ENCODE measurements around the gene APOC3.
"Not testable (repeated sequence)": the region's sequence is repeated elsewhere in the genome, so short reads cannot be mapped to it uniquely, and the experiment has no call there.

Gene APOC3

GRCh38 chr11:116833816-116834534 is 4.3 kb downstream of the APOC3 start:
- Histone ChIP-seq H3K27me3 (ENCODE audit: insufficient read depth, low read depth, severe bottlenecking) (no peaks in the 10 kb centered on the region), H3K36me3 (no peaks in the 10 kb centered on the region), H3K9me3 (ENCODE audit: severe bottlenecking) (no peaks in the 10 kb centered on the region), H3K27ac (no peak overlapping the region), H3K4me3 (ENCODE audit: low read depth, low read length) (no peak overlapping the region)
- TF ChIP-seq, protein P1, sequence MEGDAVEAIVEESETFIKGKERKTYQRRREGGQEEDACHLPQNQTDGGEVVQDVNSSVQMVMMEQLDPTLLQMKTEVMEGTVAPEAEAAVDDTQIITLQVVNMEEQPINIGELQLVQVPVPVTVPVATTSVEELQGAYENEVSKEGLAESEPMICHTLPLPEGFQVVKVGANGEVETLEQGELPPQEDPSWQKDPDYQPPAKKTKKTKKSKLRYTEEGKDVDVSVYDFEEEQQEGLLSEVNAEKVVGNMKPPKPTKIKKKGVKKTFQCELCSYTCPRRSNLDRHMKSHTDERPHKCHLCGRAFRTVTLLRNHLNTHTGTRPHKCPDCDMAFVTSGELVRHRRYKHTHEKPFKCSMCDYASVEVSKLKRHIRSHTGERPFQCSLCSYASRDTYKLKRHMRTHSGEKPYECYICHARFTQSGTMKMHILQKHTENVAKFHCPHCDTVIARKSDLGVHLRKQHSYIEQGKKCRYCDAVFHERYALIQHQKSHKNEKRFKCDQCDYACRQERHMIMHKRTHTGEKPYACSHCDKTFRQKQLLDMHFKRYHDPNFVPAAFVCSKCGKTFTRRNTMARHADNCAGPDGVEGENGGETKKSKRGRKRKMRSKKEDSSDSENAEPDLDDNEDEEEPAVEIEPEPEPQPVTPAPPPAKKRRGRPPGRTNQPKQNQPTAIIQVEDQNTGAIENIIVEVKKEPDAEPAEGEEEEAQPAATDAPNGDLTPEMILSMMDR (IDR thresholded peaks at IDR 0.05; ENCODE audit: low read depth, low read length) = no peak
- DNase-seq = no peak

DNA sequence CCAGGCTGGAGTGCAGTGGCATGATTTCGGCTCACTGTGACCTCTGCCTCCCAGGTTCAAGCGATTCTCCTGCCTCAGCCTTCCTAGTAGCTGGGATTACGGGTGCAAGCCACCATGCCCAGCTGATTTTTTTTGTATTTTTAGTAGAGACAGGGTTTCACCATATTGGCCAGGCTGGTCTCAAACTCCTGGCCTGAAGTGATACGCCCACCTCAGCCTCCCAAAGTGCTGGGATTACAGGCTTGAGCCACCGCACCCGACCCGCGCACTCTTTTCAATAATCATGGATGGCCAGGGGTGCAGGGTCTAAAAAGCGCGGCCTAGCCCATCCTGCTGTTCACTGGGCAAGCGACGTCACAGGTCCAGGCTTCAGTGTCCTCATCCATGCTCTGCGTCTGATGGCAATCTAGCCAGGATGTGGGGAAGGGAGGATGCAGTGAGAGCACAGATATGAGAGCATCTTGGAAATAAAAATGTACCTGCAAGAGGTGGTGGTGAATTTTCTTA is 4.9 kb downstream of the APOC3 start:
- not testable (repeated sequence) for H3K9me3 ChIP-seq (ENCODE audit: severe bottlenecking); DNase-seq; H3K27me3 ChIP-seq (ENCODE audit: insufficient read depth, low read depth, severe bottlenecking); H3K4me3 ChIP-seq (ENCODE audit: low read depth, low read length); H3K27ac ChIP-seq; H3K36me3 ChIP-seq

DNA sequence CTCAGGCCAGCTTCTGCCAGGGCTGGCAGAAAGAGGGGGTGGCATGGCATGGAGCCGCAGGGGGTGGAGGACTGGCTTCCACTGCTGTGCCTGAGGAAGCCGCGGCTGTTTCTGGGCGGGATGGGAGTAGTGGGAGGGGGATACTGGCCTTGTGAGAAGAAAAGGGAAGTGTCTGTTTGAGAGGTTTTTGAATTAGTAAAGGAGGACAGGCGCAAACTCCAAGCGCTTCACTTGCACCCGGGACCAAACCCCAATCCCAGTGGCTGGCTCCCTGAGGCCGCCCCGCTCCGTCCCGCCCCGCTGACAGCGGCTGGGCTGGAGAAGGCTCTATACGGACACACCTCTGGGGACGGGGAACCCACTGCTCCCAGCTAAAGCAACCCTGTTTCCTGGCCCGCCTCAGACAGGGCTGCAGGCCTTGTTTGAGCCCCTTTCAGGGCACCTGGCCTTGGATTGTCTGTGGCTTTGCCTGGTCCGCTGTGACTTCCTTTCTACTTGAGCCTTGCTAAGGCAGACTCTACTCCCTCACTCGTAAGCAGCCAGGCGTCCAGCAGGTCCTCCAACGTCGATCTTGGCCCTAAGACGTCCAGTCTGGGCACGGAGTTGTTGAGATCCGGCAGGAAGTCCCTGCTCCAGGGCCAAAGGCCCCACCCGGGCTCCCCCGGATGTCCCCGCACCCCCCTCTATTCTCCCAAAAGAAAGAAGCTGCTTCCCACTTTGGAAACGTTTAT is 5.5 kb downstream of the APOC3 start:
- H3K27me3 ChIP-seq (ENCODE audit: insufficient read depth, low read depth, severe bottlenecking) = no peaks in the 10 kb centered on the region
- no peak for DNase-seq
- peak overlapping the region; percentile 76 for H3K27ac ChIP-seq
- TF ChIP-seq, protein P1 (IDR thresholded peaks at IDR 0.05; ENCODE audit: low read depth, low read length) = no peak
- H3K36me3 ChIP-seq = no peaks in the 10 kb centered on the region
- no peaks in the 10 kb centered on the region for H3K9me3 ChIP-seq (ENCODE audit: severe bottlenecking)
- H3K4me3 ChIP-seq (ENCODE audit: low read depth, low read length) = peak overlapping the region; percentile 52

DNA sequence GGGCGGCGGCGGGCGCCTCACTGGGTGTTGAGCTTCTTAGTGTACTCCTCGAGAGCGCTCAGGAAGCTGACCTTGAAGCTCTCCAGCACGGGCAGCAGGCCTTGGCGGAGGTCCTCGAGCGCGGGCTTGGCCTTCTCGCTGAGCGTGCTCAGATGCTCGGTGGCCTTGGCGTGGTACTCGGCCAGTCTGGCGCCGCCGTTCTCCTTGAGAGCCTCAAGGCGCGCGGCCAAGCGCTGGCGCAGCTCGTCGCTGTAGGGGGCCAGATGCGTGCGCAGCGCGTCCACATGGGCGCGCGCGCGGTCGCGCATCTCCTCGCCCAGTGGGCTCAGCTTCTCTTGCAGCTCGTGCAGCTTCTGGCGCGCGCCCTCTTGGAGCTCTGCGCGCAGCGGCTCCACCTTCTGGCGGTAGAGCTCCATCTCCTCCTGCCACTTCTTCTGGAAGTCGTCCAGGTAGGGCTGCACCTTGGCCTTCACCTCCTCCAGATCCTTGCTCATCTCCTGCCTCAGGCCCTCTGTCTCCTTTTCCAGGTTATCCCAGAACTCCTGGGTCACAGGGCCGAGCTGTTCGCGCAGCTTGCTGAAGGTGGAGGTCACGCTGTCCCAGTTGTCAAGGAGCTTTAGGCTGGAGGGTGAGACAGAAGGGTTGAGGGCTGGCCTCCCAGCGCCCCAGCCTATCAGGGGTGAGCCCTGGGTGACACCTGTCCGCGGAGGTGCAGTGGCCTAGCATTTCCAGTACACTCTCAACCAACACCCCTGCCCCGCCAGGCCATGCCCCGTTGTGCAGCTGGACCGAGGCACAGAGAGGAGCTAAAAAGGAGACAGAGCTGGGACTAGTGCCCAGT is 6.3 kb downstream of the APOC3 start:
- Histone ChIP-seq H3K9me3 (ENCODE audit: severe bottlenecking) (no peaks in the 10 kb centered on the region), H3K4me3 (ENCODE audit: low read depth, low read length) (peak overlapping the region; percentile 52), H3K27ac (peak overlapping the region; percentile 76), H3K36me3 (no peaks in the 10 kb centered on the region), H3K27me3 (ENCODE audit: insufficient read depth, low read depth, severe bottlenecking) (no peaks in the 10 kb centered on the region)
- TF ChIP-seq, protein P1 (IDR thresholded peaks at IDR 0.05; ENCODE audit: low read depth, low read length) = peak; percentile 91
- peak; percentile 93 for DNase-seq

DNA sequence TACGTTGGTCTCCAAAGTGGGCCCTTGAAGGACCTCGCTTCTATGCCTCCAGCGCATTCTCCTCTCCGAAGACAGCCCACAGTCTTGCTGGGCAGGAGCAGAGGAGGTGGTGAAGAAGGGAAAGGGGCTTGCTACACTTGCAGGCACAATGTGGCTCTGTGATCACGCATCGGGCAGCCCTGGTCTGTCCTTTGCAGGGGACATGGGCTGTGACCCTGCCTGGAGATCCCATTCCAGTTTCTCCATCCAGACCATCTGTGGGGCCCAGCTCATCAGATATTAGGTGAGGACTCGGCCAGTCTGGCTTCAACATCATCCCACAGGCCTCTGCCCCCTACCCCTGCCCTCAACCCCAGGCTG is 6.9 kb downstream of the APOC3 start:
- H3K4me3 ChIP-seq (ENCODE audit: low read depth, low read length) = no peak overlapping the region
- DNase-seq = no peak
- TF ChIP-seq, protein P1 (IDR thresholded peaks at IDR 0.05; ENCODE audit: low read depth, low read length) = no peak
- no peaks in the 10 kb centered on the region for H3K9me3 ChIP-seq (ENCODE audit: severe bottlenecking)
- H3K27me3 ChIP-seq (ENCODE audit: insufficient read depth, low read depth, severe bottlenecking) = no peaks in the 10 kb centered on the region
- no peaks in the 10 kb centered on the region for H3K36me3 ChIP-seq
- H3K27ac ChIP-seq = no peak overlapping the region

Data from WERI-Rb-1 (cell line).